ENCODE measurements around the gene ANTKMT. TPM values are rescaled to one million over a fixed set of nuclear protein-coding genes. Genes with fewer than 3 reads are reported as not detected.

Gene ANTKMT
- total RNA-seq, 4 donors from 2014 or later = 23.5 to 46.2 (median 31.0) TPM

DNA sequence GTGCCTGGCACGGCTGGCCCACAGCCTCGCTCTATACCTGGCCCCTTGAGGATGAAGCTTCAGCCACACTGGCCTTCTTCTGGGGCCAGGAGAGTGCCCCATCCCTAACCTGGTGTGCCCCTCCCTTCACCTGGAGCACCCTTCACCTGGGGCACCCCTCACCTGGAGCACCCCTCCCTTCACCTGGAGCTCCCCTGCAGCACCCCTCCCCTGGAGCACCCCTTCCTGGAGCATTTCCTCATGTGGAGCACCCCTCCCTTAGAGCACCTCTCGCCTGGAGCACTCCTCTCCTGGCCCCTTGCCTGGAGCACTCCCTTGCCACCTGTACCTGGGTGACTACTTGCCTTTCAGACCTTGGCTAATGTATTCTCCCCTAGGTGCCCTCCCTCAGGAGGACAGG lies 12.9 kb upstream of the ANTKMT start:
- ATAC-seq = no peak
- TF ChIP-seq, protein P1, sequence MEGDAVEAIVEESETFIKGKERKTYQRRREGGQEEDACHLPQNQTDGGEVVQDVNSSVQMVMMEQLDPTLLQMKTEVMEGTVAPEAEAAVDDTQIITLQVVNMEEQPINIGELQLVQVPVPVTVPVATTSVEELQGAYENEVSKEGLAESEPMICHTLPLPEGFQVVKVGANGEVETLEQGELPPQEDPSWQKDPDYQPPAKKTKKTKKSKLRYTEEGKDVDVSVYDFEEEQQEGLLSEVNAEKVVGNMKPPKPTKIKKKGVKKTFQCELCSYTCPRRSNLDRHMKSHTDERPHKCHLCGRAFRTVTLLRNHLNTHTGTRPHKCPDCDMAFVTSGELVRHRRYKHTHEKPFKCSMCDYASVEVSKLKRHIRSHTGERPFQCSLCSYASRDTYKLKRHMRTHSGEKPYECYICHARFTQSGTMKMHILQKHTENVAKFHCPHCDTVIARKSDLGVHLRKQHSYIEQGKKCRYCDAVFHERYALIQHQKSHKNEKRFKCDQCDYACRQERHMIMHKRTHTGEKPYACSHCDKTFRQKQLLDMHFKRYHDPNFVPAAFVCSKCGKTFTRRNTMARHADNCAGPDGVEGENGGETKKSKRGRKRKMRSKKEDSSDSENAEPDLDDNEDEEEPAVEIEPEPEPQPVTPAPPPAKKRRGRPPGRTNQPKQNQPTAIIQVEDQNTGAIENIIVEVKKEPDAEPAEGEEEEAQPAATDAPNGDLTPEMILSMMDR (IDR thresholded peaks at IDR 0.05) = no peak
- TF ChIP-seq POLR2AphosphoS5 (IDR thresholded peaks at IDR 0.05) (no peak), POLR2A (IDR thresholded peaks at IDR 0.05) (no peak), EP300 (IDR thresholded peaks at IDR 0.05) (no peak)
- Histone ChIP-seq H3K4me3 (no peak overlapping the region), H3K27me3 (peaks cover 95% of the 10 kb centered on the region), H3K4me1 (peaks cover 0 to 44% (median 7%) of the 10 kb centered on the region in 3 donors), H3K27ac (no peak overlapping the region), H3K36me3 (no peaks in the 10 kb centered on the region), H3K9me3 (no peaks in the 10 kb centered on the region)
- WGBS, 2 donors (ENCODE audit: low coverage in 1 of 2) = 67% methylated on average over 3 of the region's 3 CpGs; no CpG with 5 or more reads in 1 of the 2 donors

DNA sequence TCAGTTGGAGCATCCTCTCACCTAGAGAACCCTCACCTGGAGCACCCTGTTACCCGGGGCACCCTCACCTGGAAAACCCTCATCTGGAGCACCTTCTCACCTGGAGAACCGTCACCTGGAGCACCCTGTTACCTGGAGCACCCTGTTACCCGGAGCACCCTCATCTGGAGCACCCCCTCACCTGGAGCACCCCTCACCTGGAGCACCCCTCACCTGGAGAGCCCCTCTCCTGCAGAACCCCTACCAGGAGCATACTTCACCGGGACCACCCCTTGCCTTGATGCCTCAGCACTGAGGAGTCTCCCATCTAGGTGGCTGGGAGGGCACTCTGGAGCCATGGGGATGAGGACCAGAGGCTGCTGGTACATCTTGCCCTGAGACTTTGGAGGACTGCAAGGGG lies 12.0 kb upstream of the ANTKMT start:
- TF ChIP-seq, protein P1 (IDR thresholded peaks at IDR 0.05) = no peak
- TF ChIP-seq EP300 (IDR thresholded peaks at IDR 0.05) = no peak
- no peak for TF ChIP-seq POLR2AphosphoS5 (IDR thresholded peaks at IDR 0.05)
- TF ChIP-seq POLR2A (IDR thresholded peaks at IDR 0.05) = no peak
- WGBS, 2 donors (ENCODE audit: low coverage in 1 of 2) = 79 to 100% methylated on average over 1 to 2 of the region's 4 CpGs
- ATAC-seq = no peak
- Histone ChIP-seq H3K4me3 (no peak overlapping the region), H3K27ac (no peak overlapping the region), H3K9me3 (no peaks in the 10 kb centered on the region), H3K4me1 (peaks cover 0 to 44% (median 7%) of the 10 kb centered on the region in 3 donors), H3K36me3 (no peaks in the 10 kb centered on the region), H3K27me3 (peaks cover 85% of the 10 kb centered on the region)

DNA sequence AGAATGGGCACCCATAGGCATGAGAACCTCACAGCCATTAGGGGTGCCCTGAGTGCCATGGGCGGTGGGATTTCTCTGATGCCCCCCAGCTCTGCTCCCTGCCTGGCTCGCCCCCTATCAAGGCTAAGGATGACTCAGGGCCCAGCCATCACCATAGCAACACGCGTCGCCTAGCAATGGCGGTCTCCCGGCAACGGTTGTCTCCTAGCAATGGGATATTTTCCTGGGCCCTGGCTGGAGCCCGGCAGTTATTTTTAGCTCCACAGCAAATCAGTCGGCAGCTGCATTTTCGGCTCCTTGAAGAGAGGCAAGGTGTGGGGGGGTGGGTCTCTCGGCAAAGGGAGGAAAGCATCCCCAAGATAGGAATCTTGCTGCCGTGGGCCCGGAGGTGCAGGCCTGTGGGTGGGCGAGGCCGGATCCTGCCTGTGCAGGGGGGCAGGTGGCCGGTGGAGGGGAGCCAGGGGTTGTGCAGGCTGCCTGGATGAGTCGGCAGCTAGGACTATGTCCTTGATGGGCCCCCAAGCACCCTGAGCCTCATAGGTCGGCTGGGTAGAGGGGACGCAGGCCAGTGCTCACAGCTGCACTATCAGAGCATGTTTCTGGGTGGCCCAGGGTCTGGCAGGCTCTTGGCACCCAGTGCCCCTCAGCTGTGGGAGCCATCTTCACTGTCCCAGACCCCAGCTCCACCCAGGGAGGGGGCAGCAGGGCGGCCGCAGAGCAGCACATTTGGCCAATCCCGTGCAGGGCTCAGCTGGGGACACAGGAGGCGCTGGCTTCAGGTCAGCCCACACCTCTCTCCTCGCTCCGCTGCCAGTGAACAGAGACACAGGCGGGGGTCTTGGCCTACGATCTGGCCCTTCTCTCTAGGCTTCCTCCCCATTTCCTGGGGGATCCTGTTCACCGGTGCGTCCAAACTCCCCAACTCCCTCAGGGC lies 11.1 kb upstream of the ANTKMT start:
- H3K27me3 ChIP-seq = peaks cover 76% of the 10 kb centered on the region
- no peak for TF ChIP-seq POLR2AphosphoS5 (IDR thresholded peaks at IDR 0.05)
- TF ChIP-seq POLR2A (IDR thresholded peaks at IDR 0.05) = no peak
- no peak for TF ChIP-seq EP300 (IDR thresholded peaks at IDR 0.05)
- TF ChIP-seq, protein P1 (IDR thresholded peaks at IDR 0.05) = no peak
- 6% methylated on average over 6 of the region's 30 CpGs; no CpG with 5 or more reads in 1 of the 2 donors for WGBS, 2 donors (ENCODE audit: low coverage in 1 of 2)
- no peak for ATAC-seq
- peaks cover 0 to 51% (median 12%) of the 10 kb centered on the region in 3 donors for H3K4me1 ChIP-seq
- H3K9me3 ChIP-seq = no peaks in the 10 kb centered on the region
- no peaks in the 10 kb centered on the region for H3K36me3 ChIP-seq
- H3K27ac ChIP-seq = no peak overlapping the region
- no peak overlapping the region for H3K4me3 ChIP-seq

DNA sequence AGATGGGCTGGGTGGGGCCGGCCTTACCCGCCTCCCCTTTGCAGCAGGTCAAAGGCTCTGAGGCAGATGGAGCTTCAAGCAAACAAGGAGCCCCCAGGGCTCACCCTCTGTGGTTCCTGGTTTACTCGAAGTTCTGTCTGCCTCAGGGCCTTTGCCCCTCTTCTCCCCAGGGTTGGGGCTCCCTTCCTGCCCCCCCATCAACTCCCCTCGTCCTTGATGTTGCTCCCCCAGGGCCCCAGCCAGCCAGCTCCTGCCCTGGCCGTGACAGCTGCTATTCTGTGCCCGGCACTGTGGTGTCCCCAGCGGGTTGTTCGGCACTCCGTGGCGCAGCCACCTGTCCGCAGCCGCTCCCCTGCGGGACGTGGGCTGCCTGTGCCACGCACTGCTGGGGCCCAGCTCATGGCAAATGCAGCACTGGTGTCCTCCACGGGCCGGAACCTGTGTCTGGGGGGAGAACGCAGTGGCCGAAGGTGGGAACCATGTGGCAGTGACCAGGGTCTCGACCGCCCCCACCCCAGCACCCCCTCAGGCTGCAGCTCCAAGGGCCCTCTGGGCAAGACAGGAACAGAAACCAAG lies 10.4 kb upstream of the ANTKMT start:
- TF ChIP-seq EP300 (IDR thresholded peaks at IDR 0.05) = no peak
- no peak for TF ChIP-seq POLR2A (IDR thresholded peaks at IDR 0.05)
- TF ChIP-seq, protein P1 (IDR thresholded peaks at IDR 0.05) = no peak
- no peak for TF ChIP-seq POLR2AphosphoS5 (IDR thresholded peaks at IDR 0.05)

More for the DNA sequence above, 10.4 kb upstream of the ANTKMT start:
- Histone ChIP-seq H3K36me3 (no peaks in the 10 kb centered on the region), H3K27me3 (peaks cover 69% of the 10 kb centered on the region), H3K4me3 (no peak overlapping the region), H3K9me3 (no peaks in the 10 kb centered on the region), H3K4me1 (peaks cover 0 to 48% (median 12%) of the 10 kb centered on the region in 3 donors), H3K27ac (no peak overlapping the region)
- 29% methylated on average over 3 of the region's 21 CpGs; no CpG with 5 or more reads in 1 of the 2 donors for WGBS, 2 donors (ENCODE audit: low coverage in 1 of 2)
- ATAC-seq = no peak

Data from gastroesophageal sphincter (tissue), 4 donors.